ENCODE measurements around the gene PSENEN.

PSENEN gene

GRCh38 chr19:35791814-35792279, 46.4 kb downstream of the PSENEN start:
- no peaks in the 10 kb centered on the region for H3K4me1 ChIP-seq (ENCODE audit: insufficient read depth, low read length, poor library complexity, severe bottlenecking)
- no peaks in the 10 kb centered on the region for H3K9me2 ChIP-seq (replicated peaks; ENCODE audit: low read depth, low read length)
- no peaks in the 10 kb centered on the region for H3K36me3 ChIP-seq (ENCODE audit: insufficient read depth, low read length)
- H3K27me3 ChIP-seq (ENCODE audit: insufficient read depth, low read length, poor library complexity, severe bottlenecking): no peaks in the 10 kb centered on the region
- peaks cover 3% of the 10 kb centered on the region for H4K20me1 ChIP-seq (ENCODE audit: insufficient read depth, low read length, poor library complexity, severe bottlenecking)
- no peak overlapping the region for H3K4me2 ChIP-seq (ENCODE audit: low read depth, low read length, poor library complexity, severe bottlenecking)
- no peak overlapping the region for H2AFZ ChIP-seq (ENCODE audit: low read length)
- H3K4me3 ChIP-seq (ENCODE audit: low read length, poor library complexity, severe bottlenecking): no peak overlapping the region
- no peaks in the 10 kb centered on the region for H3K9me3 ChIP-seq (ENCODE audit: insufficient read depth, low read depth, low read length)
- H3K79me2 ChIP-seq (ENCODE audit: insufficient read depth, low read length): no peaks in the 10 kb centered on the region
- H3F3A ChIP-seq (ENCODE audit: low read depth): no peaks in the 10 kb centered on the region
- H3K9ac ChIP-seq (ENCODE audit: low read depth, low read length, poor library complexity, severe bottlenecking): no peak overlapping the region
- TF ChIP-seq EZH2phosphoT487 (IDR thresholded peaks at IDR 0.05; ENCODE audit: borderline replicate concordance) (no peak), CTCF (conservative IDR thresholded peaks at IDR 0.05; ENCODE audit: low read length) (no peak)

- Histone ChIP-seq H3K36me3 (ENCODE audit: insufficient read depth, low read length) (no peaks in the 10 kb centered on the region), H3K27me3 (ENCODE audit: insufficient read depth, low read length, poor library complexity, severe bottlenecking) (no peaks in the 10 kb centered on the region), H3K9ac (ENCODE audit: low read depth, low read length, poor library complexity, severe bottlenecking) (no peak overlapping the region), H2AFZ (ENCODE audit: low read length) (no peak overlapping the region), H3K79me2 (ENCODE audit: insufficient read depth, low read length) (no peaks in the 10 kb centered on the region), H4K20me1 (ENCODE audit: insufficient read depth, low read length, poor library complexity, severe bottlenecking) (peaks cover 3% of the 10 kb centered on the region), H3K4me2 (ENCODE audit: low read depth, low read length, poor library complexity, severe bottlenecking) (no peak overlapping the region), H3K4me1 (ENCODE audit: insufficient read depth, low read length, poor library complexity, severe bottlenecking) (no peaks in the 10 kb centered on the region), H3K4me3 (ENCODE audit: low read length, poor library complexity, severe bottlenecking) (no peak overlapping the region), H3K9me2 (replicated peaks; ENCODE audit: low read depth, low read length) (no peaks in the 10 kb centered on the region), H3F3A (ENCODE audit: low read depth) (no peaks in the 10 kb centered on the region), H3K9me3 (ENCODE audit: insufficient read depth, low read depth, low read length) (no peaks in the 10 kb centered on the region)
- TF ChIP-seq CTCF (conservative IDR thresholded peaks at IDR 0.05; ENCODE audit: low read length) (no peak), EZH2phosphoT487 (IDR thresholded peaks at IDR 0.05; ENCODE audit: borderline replicate concordance) (no peak)
Measured at GRCh38 chr19:35792312-35792711, 46.9 kb downstream of the PSENEN start.

- Histone ChIP-seq H3F3A (ENCODE audit: low read depth) (no peaks in the 10 kb centered on the region), H4K20me1 (ENCODE audit: insufficient read depth, low read length, poor library complexity, severe bottlenecking) (peaks cover 2% of the 10 kb centered on the region), H2AFZ (ENCODE audit: low read length) (no peak overlapping the region), H3K9ac (ENCODE audit: low read depth, low read length, poor library complexity, severe bottlenecking) (no peak overlapping the region), H3K4me2 (ENCODE audit: low read depth, low read length, poor library complexity, severe bottlenecking) (no peak overlapping the region), H3K9me2 (replicated peaks; ENCODE audit: low read depth, low read length) (no peaks in the 10 kb centered on the region), H3K9me3 (ENCODE audit: insufficient read depth, low read depth, low read length) (no peaks in the 10 kb centered on the region), H3K4me3 (ENCODE audit: low read length, poor library complexity, severe bottlenecking) (no peak overlapping the region), H3K27me3 (ENCODE audit: insufficient read depth, low read length, poor library complexity, severe bottlenecking) (no peaks in the 10 kb centered on the region), H3K4me1 (ENCODE audit: insufficient read depth, low read length, poor library complexity, severe bottlenecking) (no peaks in the 10 kb centered on the region), H3K36me3 (ENCODE audit: insufficient read depth, low read length) (no peaks in the 10 kb centered on the region), H3K79me2 (ENCODE audit: insufficient read depth, low read length) (no peaks in the 10 kb centered on the region)
- TF ChIP-seq CTCF (conservative IDR thresholded peaks at IDR 0.05; ENCODE audit: low read length) (no peak), EZH2phosphoT487 (IDR thresholded peaks at IDR 0.05; ENCODE audit: borderline replicate concordance) (no peak)
Measured at GRCh38 chr19:35792888-35793287, 47.4 kb downstream of the PSENEN start.

Data from Loucy (cell line).